Eye (tissue), 1 donor: Measurements from ENCODE around the gene S100A6.
"Not testable (repeated sequence)": the region's sequence is repeated elsewhere in the genome, so short reads cannot be mapped to it uniquely, and the experiment has no call there.

ENCODE experiments used
- DNase-seq: peaks from one replicate; pipeline ENCODE4 v3.0.0-alpha.2; 2015

Gene S100A6

DNA sequence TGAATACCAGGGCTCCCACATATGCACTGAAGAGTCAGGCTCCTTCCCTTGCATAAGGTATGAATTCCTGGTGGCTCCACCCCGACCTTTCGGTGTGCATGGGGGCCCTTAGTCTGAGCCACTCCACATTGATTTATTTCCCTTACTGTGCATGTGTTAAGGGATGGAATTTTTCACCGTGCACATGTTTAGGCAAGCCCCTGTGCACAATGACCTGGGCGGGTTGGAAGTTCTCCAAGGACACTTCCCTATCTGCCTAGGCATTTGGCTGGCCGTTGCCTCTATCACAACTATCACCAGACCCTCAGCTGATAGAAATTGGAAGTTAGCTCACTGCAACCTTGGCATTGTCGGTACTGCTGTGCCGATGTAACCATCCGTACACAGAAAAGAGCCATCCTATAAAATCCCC is 9.7 kb downstream of the S100A6 start:
- no peak for DNase-seq

- no peak for DNase-seq
These were observed 10.6 kb downstream of the S100A6 start for GRCh38 chr1:153525088-153525728.

- DNase-seq: not testable (repeated sequence)
These were observed 13.3 kb downstream of the S100A6 start for GRCh38 chr1:153522353-153523048.

- not testable (repeated sequence) for DNase-seq
These were observed 14.0 kb downstream of the S100A6 start for GRCh38 chr1:153521808-153522207.

GRCh38 chr1:153520818-153521476 is 14.8 kb downstream of the S100A6 start:
- DNase-seq: no peak

- not testable (repeated sequence) for DNase-seq
These were observed 15.6 kb downstream of the S100A6 start for GRCh38 chr1:153520137-153520691.

- no peak for DNase-seq
These were observed 16.5 kb downstream of the S100A6 start for GRCh38 chr1:153519242-153519641.

- DNase-seq: no peak
These were observed 20.0 kb downstream of the S100A6 start for GRCh38 chr1:153515504-153516394.

DNA sequence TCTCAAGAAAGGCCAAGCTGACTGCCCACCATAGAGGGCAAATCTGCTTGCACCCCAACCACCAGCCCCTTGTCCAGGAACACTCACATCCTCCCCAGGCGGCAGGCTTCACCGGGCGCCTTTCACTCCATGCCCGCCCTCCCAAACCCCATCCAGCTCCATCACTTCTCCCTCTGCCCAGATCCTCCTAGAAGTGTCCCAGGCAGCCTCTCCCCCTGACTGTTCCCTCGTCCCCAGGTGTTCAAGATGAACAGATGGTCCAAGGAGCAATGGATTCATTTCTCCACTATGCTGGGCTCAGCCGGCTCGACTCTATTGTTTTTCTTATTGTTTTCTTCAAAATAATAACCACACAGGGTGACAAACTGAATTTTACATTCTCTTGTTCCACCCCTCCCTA is 22.1 kb downstream of the S100A6 start:
- no peak for DNase-seq

- DNase-seq: no peak
These were observed 22.8 kb downstream of the S100A6 start for GRCh38 chr1:153513023-153513422.

GRCh38 chr1:153510984-153511410 is 24.8 kb downstream of the S100A6 start:
- DNase-seq: peak; percentile 91

DNA sequence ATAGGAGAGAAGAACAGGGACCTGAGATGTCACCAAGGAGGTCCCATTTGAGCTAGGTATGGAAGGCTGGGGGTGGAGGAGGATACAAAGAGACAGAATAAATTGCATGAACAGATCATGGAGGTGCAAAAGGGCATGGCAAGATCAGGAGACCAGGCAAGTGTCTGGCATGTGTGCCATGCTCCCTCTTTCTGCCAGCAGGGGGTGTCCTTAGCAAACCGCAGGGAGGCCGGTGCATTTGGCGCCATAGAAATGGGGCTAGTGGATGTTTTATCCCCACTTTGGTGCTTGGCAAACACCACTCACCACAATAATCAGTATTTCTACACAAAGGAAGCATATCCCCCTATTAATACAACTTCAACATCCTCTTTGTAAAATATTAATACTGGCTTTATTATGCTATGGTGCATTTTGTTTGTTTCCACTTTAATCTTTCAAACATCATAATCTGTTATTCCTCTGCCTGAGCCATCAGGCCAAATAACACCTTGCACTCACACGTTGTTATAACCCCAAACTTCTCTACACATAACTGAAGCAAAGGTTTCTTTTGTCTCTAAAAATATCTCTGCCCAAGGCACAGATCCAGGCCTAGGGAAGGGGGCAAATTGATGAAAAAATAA is 25.9 kb downstream of the S100A6 start:
- DNase-seq: peak; percentile 40

DNA sequence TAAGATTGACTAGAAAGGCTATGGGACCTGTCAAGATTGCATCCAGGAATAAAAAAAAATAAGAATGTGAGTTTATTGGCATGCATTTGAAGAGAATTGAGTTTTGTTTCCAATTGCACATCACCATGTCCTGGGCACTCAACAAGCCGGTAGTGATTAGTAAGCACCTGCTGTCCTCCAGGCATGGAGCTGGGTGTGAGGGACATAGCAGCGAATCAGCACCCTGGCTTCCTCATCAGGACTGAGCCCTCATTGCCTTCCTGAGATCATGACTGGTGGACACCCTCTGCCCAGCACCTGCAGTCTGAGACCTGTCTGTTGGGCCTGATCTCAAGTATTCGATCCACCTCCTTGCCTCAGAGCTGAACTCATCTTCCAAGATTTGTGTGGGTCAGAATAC is 26.8 kb downstream of the S100A6 start:
- DNase-seq: no peak

GRCh38 chr1:153507926-153508583 is 27.7 kb downstream of the S100A6 start:
- no peak for DNase-seq

DNA sequence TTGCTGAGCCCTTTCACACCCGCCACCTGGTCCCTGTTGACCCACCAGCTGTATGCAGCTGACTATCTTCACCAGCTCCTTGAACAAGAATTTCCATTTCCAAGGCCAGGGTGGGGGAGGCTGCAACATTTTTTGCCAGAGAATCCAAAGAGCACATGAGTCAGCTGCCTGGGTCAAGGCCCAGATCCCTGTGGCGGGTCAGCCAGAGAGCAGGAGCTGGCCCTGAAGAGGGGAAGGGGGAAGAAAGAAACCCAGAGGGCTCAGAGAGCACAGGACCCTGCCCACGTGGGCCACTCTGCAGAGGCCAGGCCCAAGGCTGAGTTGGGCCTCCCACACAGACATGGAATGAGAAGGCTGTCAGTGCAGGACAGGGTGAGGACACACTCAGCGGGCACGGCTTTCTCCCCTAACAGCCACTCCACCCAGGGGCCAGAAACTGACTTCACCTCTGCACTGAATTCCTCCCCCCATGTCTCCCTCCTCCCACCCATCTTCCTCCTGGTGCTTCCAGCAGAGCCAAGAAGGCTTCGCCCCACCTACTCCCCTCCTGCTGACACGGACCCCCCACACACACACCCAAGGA is 28.9 kb downstream of the S100A6 start:
- no peak for DNase-seq

DNA sequence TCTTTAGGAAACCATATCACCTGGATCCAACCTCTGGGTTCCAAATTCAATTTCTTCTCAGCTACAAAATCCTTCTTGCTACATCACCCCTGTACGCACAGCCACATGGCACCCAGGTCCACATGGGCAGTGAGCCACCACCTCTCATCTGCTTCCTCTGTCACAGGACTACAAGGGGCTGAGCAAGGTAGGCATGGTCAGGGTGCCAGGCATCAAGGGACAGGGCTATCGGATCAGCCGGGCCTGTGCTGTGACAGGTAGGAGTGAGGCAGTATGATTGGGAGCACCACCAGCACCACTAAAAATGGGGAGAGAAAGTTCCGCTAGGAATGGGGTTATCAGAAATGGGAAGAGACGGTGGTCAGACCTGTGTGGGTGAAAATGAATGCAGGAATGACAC is 29.4 kb downstream of the S100A6 start:
- no peak for DNase-seq

DNA sequence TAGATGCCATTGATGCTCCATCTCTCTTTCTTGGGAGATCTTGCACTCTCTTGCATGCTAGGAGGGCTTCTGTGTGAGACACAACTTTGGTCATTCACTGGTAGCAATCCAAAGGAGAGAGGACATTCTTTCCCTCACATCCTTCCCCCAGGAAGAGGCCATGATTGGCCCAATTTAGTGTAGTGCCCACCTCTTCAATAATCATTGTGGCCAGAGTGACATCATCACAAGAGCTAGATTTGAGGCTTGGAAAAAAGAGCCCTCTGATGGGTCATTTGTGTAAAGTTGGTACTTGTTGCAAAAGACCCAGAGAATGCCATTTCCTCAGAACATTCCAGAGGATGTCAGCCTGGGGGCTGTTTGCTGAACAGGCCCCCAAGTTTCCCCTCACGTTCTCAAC is 30.2 kb downstream of the S100A6 start:
- DNase-seq: no peak

- no peak for DNase-seq
These were observed 32.0 kb downstream of the S100A6 start for GRCh38 chr1:153503766-153504165.

DNA sequence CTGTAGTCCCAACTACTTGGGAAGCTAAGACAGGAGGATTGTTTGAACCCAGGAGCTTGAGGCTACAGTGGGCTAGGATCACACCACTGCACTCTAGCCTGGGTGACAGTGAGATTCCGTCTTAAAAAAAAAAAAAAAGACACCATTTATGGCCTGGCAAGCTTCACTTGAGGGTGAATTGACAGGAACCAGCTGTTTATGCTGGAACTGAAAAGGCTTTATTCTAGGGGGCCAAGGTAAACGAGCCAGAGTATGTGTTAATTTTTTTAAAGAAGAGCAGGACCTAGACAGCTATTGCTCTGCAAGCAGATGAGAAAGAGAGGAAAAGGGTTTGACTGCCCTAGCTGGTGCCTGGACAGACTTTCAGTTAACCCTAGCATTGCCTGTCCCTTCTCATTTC is 37.0 kb downstream of the S100A6 start:
- DNase-seq: no peak

DNA sequence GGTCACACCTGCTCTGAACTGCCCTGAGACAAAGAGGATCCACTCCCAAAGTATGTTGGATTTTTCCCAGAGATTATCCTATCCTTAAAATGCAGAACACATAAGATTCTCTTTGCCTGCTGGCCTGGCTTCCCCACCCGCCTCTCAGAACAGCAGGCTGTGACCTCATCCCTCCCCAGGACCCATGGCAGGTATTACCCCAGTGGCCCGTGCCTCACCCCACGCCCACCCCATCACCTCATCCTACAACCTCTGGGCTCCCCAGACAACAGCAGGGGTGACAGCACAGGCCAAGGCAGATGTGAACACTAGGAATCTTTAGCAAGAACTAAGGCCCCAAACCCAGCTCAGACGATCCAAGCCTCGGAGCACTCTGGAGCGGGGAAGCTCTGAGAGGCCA is 40.3 kb downstream of the S100A6 start:
- no peak for DNase-seq

GRCh38 chr1:153494976-153495535 is 40.7 kb downstream of the S100A6 start:
- DNase-seq: peak; percentile 93
